Neural cell (in vitro differentiated cells): ENCODE data around the gene ZNF382. TPM values are rescaled to one million over a fixed set of nuclear protein-coding genes. Genes with fewer than 3 reads are reported as not detected.

Experiments
- H2AFZ ChIP-seq: fragments of 200-600, 300-800 bp; sonication (generic), shearing (Covaris generic); 2 replicates; pipeline ENCODE4 v1.6.0; 2014; ENCODE audit warnings: low read depth, mild to moderate bottlenecking, antibody characterized with exemption, low read length, moderate library complexity
- H3F3A ChIP-seq: fragments of 200-600 bp; shearing (Covaris generic); 2 replicates; pipeline ENCODE4 v1.6.1; 2016; ENCODE audit warnings: mild to moderate bottlenecking, moderate library complexity, mixed read lengths, antibody characterized with exemption, low read length; ENCODE audit not compliant: insufficient read depth, poor library complexity, severe bottlenecking
- H3K27ac ChIP-seq: fragments of 200-600, 300-800 bp; sonication (generic), shearing (Covaris generic); 2 replicates; pipeline ENCODE4 v1.5.1; 2014; ENCODE audit warnings: mild to moderate bottlenecking, low read length, moderate library complexity
- H3K27me3 ChIP-seq: fragments of 300-800, 200-600 bp; sonication (generic), shearing (Covaris generic); 2 replicates; pipeline ENCODE4 v1.6.0; 2014; ENCODE audit warnings: mild to moderate bottlenecking, low read depth, low read length, moderate library complexity; ENCODE audit not compliant: insufficient read depth
- H3K36me3 ChIP-seq: fragments of 300-800, 200-600 bp; sonication (generic), shearing (Covaris generic); 2 replicates; pipeline ENCODE4 v1.5.1; 2014; ENCODE audit warnings: mild to moderate bottlenecking, antibody characterized with exemption, low read length, moderate library complexity; ENCODE audit not compliant: insufficient read depth
- H3K4me2 ChIP-seq: fragments of 300-800, 200-600 bp; sonication (generic), shearing (Covaris generic); 2 replicates; pipeline ENCODE4 v1.6.0; 2014; ENCODE audit warnings: mild to moderate bottlenecking, low read length
- H3K4me3 ChIP-seq: fragments of 300-800, 200-600 bp; sonication (generic), shearing (Covaris generic); 2 replicates; pipeline ENCODE4 v1.5.1; 2014; ENCODE audit warnings: mild to moderate bottlenecking, low read length, moderate library complexity
- H3K79me2 ChIP-seq: fragments of 200-600 bp; shearing (Covaris generic); replicated peaks from 2 replicates; pipeline ENCODE4 v1.6.0; 2014; ENCODE audit warnings: mild to moderate bottlenecking, low read length, moderate library complexity; ENCODE audit not compliant: insufficient read depth
- H3K9ac ChIP-seq: fragments of 300-800, 200-600 bp; sonication (generic), shearing (Covaris generic); 2 replicates; pipeline ENCODE4 v1.6.1; 2016; ENCODE audit warnings: mild to moderate bottlenecking, low read length, mixed read lengths
- H3K9me2 ChIP-seq: fragments of 200-600 bp; shearing (Covaris generic); 2 replicates; pipeline ENCODE4 v1.6.1; 2016; ENCODE audit warnings: mild to moderate bottlenecking, low read length, mixed read lengths; ENCODE audit not compliant: insufficient read depth
- H3K9me3 ChIP-seq: fragments of 200-600, 300-800 bp; sonication (generic), shearing (Covaris generic); 2 replicates; pipeline ENCODE4 v1.6.1; 2016; ENCODE audit warnings: mild to moderate bottlenecking, mixed run types, low read length, moderate library complexity, mixed read lengths
- H4K20me1 ChIP-seq: fragments of 200-600 bp; shearing (Covaris generic); 2 replicates; pipeline ENCODE4 v1.6.1; 2016; ENCODE audit warnings: mild to moderate bottlenecking, mixed run types; ENCODE audit not compliant: insufficient read depth
- EP300 ChIP-seq: fragments of 450-650 bp; conservative IDR thresholded peaks from 2 replicates; pipeline ENCODE4 v1.6.1; 2014; ENCODE audit warnings: antibody characterized with exemption, mild to moderate bottlenecking, moderate library complexity; ENCODE audit not compliant: poor library complexity, severe bottlenecking
- EZH2 ChIP-seq: fragments of 200-600, 300-800 bp; shearing (Covaris generic), sonication (generic); IDR thresholded peaks from 2 replicates; pipeline ENCODE4 v1.6.1; 2014; ENCODE audit warnings: antibody characterized with exemption, low read length, borderline replicate concordance, mild to moderate bottlenecking; ENCODE audit not compliant: insufficient read depth, poor library complexity, severe bottlenecking
- MXI1 ChIP-seq: fragments of 450-650 bp; conservative IDR thresholded peaks from 2 replicates; pipeline ENCODE4 v1.6.1; 2014; ENCODE audit warnings: antibody characterized with exemption, mild to moderate bottlenecking; ENCODE audit not compliant: poor library complexity, severe bottlenecking
- POLR2AphosphoS5 ChIP-seq: IDR thresholded peaks from 2 replicates; pipeline ENCODE4 v1.6.1; 2012
- RAD21 ChIP-seq: fragments of 450-650 bp; conservative IDR thresholded peaks from 2 replicates; pipeline ENCODE4 v1.6.1; 2014; ENCODE audit warnings: antibody characterized with exemption, mild to moderate bottlenecking, moderate library complexity
- SMC3 ChIP-seq: fragments of 450-650 bp; conservative IDR thresholded peaks from 2 replicates; pipeline ENCODE4 v1.6.1; 2014; ENCODE audit warnings: antibody characterized with exemption, mild to moderate bottlenecking, moderate library complexity; ENCODE audit not compliant: poor library complexity
- TAF1 ChIP-seq: IDR thresholded peaks from 2 replicates; pipeline ENCODE4 v1.6.1; 2012; ENCODE audit warnings: low read depth
- polyA plus RNA-seq: library from polyadenylated mRNA; depleted of rRNA; stranded (reverse); fragments of >200 nt; gene quantifications from 2 replicates; pipeline ENCODE4 v1.2.3, GENCODE V29; 2014
- TF ChIP-seq, protein P1 (sequence below): IDR thresholded peaks from 2 replicates; pipeline ENCODE4 v1.6.1; 2012; ENCODE audit warnings: borderline replicate concordance
- TF ChIP-seq, protein P2 (sequence below): fragments of 450-650 bp; IDR thresholded peaks from 2 replicates; pipeline ENCODE4 v1.5.1; 2014; ENCODE audit warnings: antibody characterized with exemption, mild to moderate bottlenecking, moderate library complexity; ENCODE audit not compliant: poor library complexity, severe bottlenecking

The ZNF382 gene
- polyA plus RNA-seq, 1 donor from 2014 or later: 112 TPM

DNA sequence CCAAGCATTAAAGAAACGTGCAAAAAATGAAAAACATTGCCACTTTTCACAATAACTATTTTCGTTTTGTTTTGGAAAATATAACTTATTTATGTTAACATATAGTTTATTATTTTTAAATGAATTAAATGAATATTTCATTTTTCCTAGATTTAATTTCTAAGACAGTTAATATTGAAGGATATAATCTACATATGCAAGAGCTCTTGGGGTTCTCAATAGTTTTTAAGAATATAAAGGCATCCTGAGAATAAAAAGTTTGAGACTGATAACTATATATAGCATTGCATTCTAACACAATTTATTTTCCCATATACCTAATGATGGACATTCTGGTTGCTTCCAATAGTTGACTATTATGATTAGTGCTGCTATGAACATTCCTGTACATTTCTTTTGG lies 41.6 kb downstream of the ZNF382 start:
- no peak overlapping the region for H3K4me2 ChIP-seq
- no peaks in the 10 kb centered on the region for H3K27me3 ChIP-seq
- H3K4me3 ChIP-seq: no peak overlapping the region
- H3K9ac ChIP-seq: no peak overlapping the region
- H3K79me2 ChIP-seq: no peaks in the 10 kb centered on the region
- peaks cover 11% of the 10 kb centered on the region for H3K36me3 ChIP-seq
- H2AFZ ChIP-seq: no peak overlapping the region
- no peaks in the 10 kb centered on the region for H3F3A ChIP-seq
- H4K20me1 ChIP-seq: no peaks in the 10 kb centered on the region
- TF ChIP-seq, protein P1, sequence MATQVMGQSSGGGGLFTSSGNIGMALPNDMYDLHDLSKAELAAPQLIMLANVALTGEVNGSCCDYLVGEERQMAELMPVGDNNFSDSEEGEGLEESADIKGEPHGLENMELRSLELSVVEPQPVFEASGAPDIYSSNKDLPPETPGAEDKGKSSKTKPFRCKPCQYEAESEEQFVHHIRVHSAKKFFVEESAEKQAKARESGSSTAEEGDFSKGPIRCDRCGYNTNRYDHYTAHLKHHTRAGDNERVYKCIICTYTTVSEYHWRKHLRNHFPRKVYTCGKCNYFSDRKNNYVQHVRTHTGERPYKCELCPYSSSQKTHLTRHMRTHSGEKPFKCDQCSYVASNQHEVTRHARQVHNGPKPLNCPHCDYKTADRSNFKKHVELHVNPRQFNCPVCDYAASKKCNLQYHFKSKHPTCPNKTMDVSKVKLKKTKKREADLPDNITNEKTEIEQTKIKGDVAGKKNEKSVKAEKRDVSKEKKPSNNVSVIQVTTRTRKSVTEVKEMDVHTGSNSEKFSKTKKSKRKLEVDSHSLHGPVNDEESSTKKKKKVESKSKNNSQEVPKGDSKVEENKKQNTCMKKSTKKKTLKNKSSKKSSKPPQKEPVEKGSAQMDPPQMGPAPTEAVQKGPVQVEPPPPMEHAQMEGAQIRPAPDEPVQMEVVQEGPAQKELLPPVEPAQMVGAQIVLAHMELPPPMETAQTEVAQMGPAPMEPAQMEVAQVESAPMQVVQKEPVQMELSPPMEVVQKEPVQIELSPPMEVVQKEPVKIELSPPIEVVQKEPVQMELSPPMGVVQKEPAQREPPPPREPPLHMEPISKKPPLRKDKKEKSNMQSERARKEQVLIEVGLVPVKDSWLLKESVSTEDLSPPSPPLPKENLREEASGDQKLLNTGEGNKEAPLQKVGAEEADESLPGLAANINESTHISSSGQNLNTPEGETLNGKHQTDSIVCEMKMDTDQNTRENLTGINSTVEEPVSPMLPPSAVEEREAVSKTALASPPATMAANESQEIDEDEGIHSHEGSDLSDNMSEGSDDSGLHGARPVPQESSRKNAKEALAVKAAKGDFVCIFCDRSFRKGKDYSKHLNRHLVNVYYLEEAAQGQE: no peak
- TF ChIP-seq, protein P2, sequence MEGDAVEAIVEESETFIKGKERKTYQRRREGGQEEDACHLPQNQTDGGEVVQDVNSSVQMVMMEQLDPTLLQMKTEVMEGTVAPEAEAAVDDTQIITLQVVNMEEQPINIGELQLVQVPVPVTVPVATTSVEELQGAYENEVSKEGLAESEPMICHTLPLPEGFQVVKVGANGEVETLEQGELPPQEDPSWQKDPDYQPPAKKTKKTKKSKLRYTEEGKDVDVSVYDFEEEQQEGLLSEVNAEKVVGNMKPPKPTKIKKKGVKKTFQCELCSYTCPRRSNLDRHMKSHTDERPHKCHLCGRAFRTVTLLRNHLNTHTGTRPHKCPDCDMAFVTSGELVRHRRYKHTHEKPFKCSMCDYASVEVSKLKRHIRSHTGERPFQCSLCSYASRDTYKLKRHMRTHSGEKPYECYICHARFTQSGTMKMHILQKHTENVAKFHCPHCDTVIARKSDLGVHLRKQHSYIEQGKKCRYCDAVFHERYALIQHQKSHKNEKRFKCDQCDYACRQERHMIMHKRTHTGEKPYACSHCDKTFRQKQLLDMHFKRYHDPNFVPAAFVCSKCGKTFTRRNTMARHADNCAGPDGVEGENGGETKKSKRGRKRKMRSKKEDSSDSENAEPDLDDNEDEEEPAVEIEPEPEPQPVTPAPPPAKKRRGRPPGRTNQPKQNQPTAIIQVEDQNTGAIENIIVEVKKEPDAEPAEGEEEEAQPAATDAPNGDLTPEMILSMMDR: no peak
- TF ChIP-seq SMC3: no peak
- TF ChIP-seq RAD21: no peak
- TF ChIP-seq POLR2AphosphoS5: no peak
- TF ChIP-seq EP300: no peak
- TF ChIP-seq MXI1: no peak
- no peak for TF ChIP-seq EZH2
- no peak for TF ChIP-seq TAF1
- H3K9me3 ChIP-seq: peaks cover 24% of the 10 kb centered on the region
- no peaks in the 10 kb centered on the region for H3K9me2 ChIP-seq
- H3K27ac ChIP-seq: no peak overlapping the region

DNA sequence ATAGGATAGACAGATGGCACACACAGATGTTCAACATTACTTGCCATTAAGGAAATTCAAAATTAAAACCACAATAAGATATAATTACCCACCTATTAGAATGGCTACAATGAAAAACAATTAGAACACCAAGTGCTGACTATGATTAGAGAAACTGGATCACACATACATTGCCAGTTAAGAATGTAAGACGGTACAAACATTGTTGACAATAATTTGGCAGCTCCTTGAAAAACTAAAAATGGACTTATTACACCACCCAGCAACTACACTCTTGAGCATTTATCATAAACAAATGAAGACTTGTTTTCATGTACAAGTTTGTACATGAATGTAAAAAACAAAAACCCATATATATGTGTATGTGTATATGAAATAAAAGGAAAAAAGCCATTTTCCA lies 47.8 kb downstream of the ZNF382 start:
- H3K36me3 ChIP-seq: peaks cover 32% of the 10 kb centered on the region
- peaks cover 19% of the 10 kb centered on the region for H3K9me3 ChIP-seq
- no peak overlapping the region for H3K27ac ChIP-seq

More for the DNA sequence above, 47.8 kb downstream of the ZNF382 start:
- no peak overlapping the region for H3K4me2 ChIP-seq
- no peak for TF ChIP-seq TAF1
- TF ChIP-seq, protein P1: no peak
- TF ChIP-seq SMC3: no peak
- TF ChIP-seq EZH2: no peak
- no peak for TF ChIP-seq RAD21
- TF ChIP-seq, protein P2: no peak
- no peak for TF ChIP-seq EP300
- TF ChIP-seq POLR2AphosphoS5: no peak
- TF ChIP-seq MXI1: no peak
- H3K9me2 ChIP-seq: no peaks in the 10 kb centered on the region
- no peak overlapping the region for H3K4me3 ChIP-seq
- H3K9ac ChIP-seq: no peak overlapping the region
- H3K27me3 ChIP-seq: no peaks in the 10 kb centered on the region
- H3K79me2 ChIP-seq: no peaks in the 10 kb centered on the region
- no peaks in the 10 kb centered on the region for H3F3A ChIP-seq
- H2AFZ ChIP-seq: no peak overlapping the region
- H4K20me1 ChIP-seq: no peaks in the 10 kb centered on the region
